ENCODE measurements around the gene CNTN4.

Gene CNTN4

DNA sequence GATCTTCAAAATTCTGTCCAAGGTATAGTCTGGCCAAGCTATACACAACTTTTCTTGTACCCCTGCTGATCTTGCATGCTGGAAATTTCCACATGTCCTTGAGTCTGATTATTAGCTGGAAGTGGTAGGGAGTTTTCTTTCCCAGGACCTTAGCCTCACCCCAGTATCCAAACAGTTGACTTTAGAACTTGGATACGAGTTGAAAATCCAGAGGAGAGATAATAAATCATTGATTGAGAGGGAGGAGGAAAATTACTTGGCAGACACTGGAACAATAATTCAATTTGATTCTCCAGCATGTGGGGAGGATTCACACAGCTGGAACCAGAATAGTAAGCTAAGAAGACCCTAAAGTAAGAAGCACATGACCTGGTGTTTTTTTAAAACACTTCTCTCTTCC, 895.1 kb downstream of the CNTN4 start:
- Histone ChIP-seq H3K4me1 (ENCODE audit: control insufficient read depth in 2 of 2, insufficient read depth in 1 of 2, low read depth in 1 of 2, low read length in 2 of 2) (no peaks in the 10 kb centered on the region), H3K27ac (replicated peaks; ENCODE audit: low read length) (no peak overlapping the region), H2BK5ac (ENCODE audit: low read length) (no peak overlapping the region), H2AFZ (ENCODE audit: low read length) (no peak overlapping the region), H3K9me3 (replicated peaks in 1 of 2; ENCODE audit: control insufficient read depth in 2 of 2, insufficient read depth in 1 of 2, low read depth in 1 of 2, low read length in 2 of 2) (no peaks in the 10 kb centered on the region), H3K18ac (ENCODE audit: low read length) (no peak overlapping the region), H3K36me3 (replicated peaks in 1 of 2; ENCODE audit: control insufficient read depth in 2 of 2, insufficient read depth in 2 of 2, low read length in 2 of 2) (no peaks in the 10 kb centered on the region), H2AK5ac (ENCODE audit: low read depth, low read length) (no peak overlapping the region), H3K79me1 (ENCODE audit: low read depth, low read length) (no peaks in the 10 kb centered on the region), H3K14ac (ENCODE audit: low read length) (no peak overlapping the region), H3K27me3 (ENCODE audit: control insufficient read depth in 3 of 3, insufficient read depth in 3 of 3, low read depth in 1 of 3, low read length in 3 of 3) (no peaks in the 10 kb centered on the region), H2BK120ac (ENCODE audit: low read depth, low read length) (no peak overlapping the region), H4K91ac (ENCODE audit: low read depth, low read length, poor library complexity) (no peak overlapping the region), H2BK15ac (ENCODE audit: low read length) (no peak overlapping the region), H2BK12ac (ENCODE audit: low read length) (no peak overlapping the region), H3K23ac (ENCODE audit: low read depth, low read length, poor library complexity) (no peak overlapping the region), H4K8ac (ENCODE audit: low read depth, low read length) (no peak overlapping the region), H3K4me2 (ENCODE audit: insufficient read depth, low read length, poor library complexity, severe bottlenecking) (no peak overlapping the region), H3K4ac (ENCODE audit: low read length) (no peak overlapping the region), H3K4me3 (ENCODE audit: low read length in 2 of 2) (no peak overlapping the region), H3K9ac (ENCODE audit: low read depth, low read length, poor library complexity) (no peak overlapping the region)
- WGBS, 2 donors (ENCODE audit: extremely low coverage in 2 of 2, insufficient read length in 2 of 2, insufficient replicate concordance in 1 of 2): no CpG with 5 or more reads among the region's 1 CpG
- no peak for DNase-seq (ENCODE audit: low spot score)

DNA sequence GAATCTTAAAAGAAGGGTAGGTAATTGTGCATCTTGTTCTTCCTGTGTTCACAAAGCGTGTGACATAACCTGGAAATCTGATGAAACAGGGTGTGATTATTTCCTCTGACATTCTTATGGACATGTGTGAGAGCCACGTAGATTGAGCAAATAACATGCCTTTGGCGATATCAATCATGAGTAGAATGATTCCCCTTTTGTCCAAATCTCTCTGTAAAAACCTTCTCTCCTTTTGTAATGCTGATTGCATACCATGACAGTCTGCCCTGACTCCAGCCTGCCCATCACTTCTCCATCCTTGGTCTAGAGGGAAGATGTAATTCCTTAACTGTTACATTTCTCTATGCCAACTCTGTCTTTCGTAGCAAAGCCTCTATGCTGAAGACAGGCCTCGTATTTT, 896.5 kb downstream of the CNTN4 start:
- Histone ChIP-seq H4K91ac (ENCODE audit: low read depth, low read length, poor library complexity) (no peak overlapping the region), H3K9ac (ENCODE audit: low read depth, low read length, poor library complexity) (no peak overlapping the region), H4K8ac (ENCODE audit: low read depth, low read length) (no peak overlapping the region), H3K27me3 (ENCODE audit: control insufficient read depth in 3 of 3, insufficient read depth in 3 of 3, low read depth in 1 of 3, low read length in 3 of 3) (no peaks in the 10 kb centered on the region), H2AFZ (ENCODE audit: low read length) (no peak overlapping the region), H3K14ac (ENCODE audit: low read length) (no peak overlapping the region), H3K36me3 (replicated peaks in 1 of 2; ENCODE audit: control insufficient read depth in 2 of 2, insufficient read depth in 2 of 2, low read length in 2 of 2) (no peaks in the 10 kb centered on the region), H3K4me2 (ENCODE audit: insufficient read depth, low read length, poor library complexity, severe bottlenecking) (no peak overlapping the region), H3K18ac (ENCODE audit: low read length) (no peak overlapping the region), H2BK15ac (ENCODE audit: low read length) (no peak overlapping the region), H2BK120ac (ENCODE audit: low read depth, low read length) (no peak overlapping the region), H3K4ac (ENCODE audit: low read length) (no peak overlapping the region), H2AK5ac (ENCODE audit: low read depth, low read length) (no peak overlapping the region), H3K27ac (replicated peaks; ENCODE audit: low read length) (no peak overlapping the region), H3K79me1 (ENCODE audit: low read depth, low read length) (no peaks in the 10 kb centered on the region), H2BK12ac (ENCODE audit: low read length) (no peak overlapping the region), H3K4me3 (ENCODE audit: low read length in 2 of 2) (no peak overlapping the region), H3K4me1 (ENCODE audit: control insufficient read depth in 2 of 2, insufficient read depth in 1 of 2, low read depth in 1 of 2, low read length in 2 of 2) (no peaks in the 10 kb centered on the region), H2BK5ac (ENCODE audit: low read length) (no peak overlapping the region), H3K9me3 (replicated peaks in 1 of 2; ENCODE audit: control insufficient read depth in 2 of 2, insufficient read depth in 1 of 2, low read depth in 1 of 2, low read length in 2 of 2) (no peaks in the 10 kb centered on the region), H3K23ac (ENCODE audit: low read depth, low read length, poor library complexity) (no peak overlapping the region)
- WGBS, 2 donors (ENCODE audit: extremely low coverage in 2 of 2, insufficient read length in 2 of 2, insufficient replicate concordance in 1 of 2): no CpG with 5 or more reads among the region's 5 CpGs
- DNase-seq (ENCODE audit: low spot score): no peak

DNA sequence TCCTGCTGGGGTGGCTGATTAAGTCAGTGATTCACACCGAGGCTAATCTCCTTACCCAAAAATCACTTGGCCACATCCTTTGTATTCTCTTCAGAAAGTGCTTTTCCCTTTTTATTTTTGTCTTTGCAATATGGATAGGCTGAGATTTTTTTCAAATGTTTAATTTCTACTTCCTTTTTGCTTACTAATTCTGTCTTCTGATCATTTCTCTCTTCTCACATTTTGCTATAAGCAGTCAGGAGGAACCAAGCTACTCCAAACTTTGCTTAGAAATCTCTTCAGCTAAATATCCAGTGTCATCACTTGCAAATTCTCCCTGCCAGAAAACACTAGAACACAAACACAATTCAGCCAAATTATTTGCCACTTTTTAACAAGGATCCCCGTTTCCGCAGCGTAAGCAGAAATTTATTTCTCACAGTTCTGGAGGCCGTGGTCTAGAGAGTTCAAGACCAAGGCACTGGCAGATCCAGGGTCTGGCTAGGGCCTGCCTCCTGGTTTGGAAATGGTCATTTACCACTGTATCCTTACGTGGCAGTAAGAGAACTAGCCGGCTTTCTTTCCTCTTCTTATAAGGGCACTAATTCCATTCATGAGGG, 906.6 kb downstream of the CNTN4 start:
- no peak overlapping the region for H4K91ac ChIP-seq (ENCODE audit: low read depth, low read length, poor library complexity)
- no peaks in the 10 kb centered on the region for H3K9me3 ChIP-seq (replicated peaks in 1 of 2; ENCODE audit: control insufficient read depth in 2 of 2, insufficient read depth in 1 of 2, low read depth in 1 of 2, low read length in 2 of 2)
- no peak overlapping the region for H3K23ac ChIP-seq (ENCODE audit: low read depth, low read length, poor library complexity)
- no peaks in the 10 kb centered on the region for H3K79me1 ChIP-seq (ENCODE audit: low read depth, low read length)
- H3K14ac ChIP-seq (ENCODE audit: low read length): no peak overlapping the region
- H2BK120ac ChIP-seq (ENCODE audit: low read depth, low read length): no peak overlapping the region
- no CpG with 5 or more reads among the region's 7 CpGs for WGBS, 2 donors (ENCODE audit: extremely low coverage in 2 of 2, insufficient read length in 2 of 2, insufficient replicate concordance in 1 of 2)
- no peak overlapping the region for H3K9ac ChIP-seq (ENCODE audit: low read depth, low read length, poor library complexity)
- H2AK5ac ChIP-seq (ENCODE audit: low read depth, low read length): no peak overlapping the region
- no peak overlapping the region for H3K4me2 ChIP-seq (ENCODE audit: insufficient read depth, low read length, poor library complexity, severe bottlenecking)
- H3K36me3 ChIP-seq (replicated peaks in 1 of 2; ENCODE audit: control insufficient read depth in 2 of 2, insufficient read depth in 2 of 2, low read length in 2 of 2): no peaks in the 10 kb centered on the region
- no peak overlapping the region for H3K27ac ChIP-seq (replicated peaks; ENCODE audit: low read length)
- DNase-seq (ENCODE audit: low spot score): no peak
- no peak overlapping the region for H3K4ac ChIP-seq (ENCODE audit: low read length)
- H3K27me3 ChIP-seq (ENCODE audit: control insufficient read depth in 3 of 3, insufficient read depth in 3 of 3, low read depth in 1 of 3, low read length in 3 of 3): peaks cover 0 to 2% (median 0%) of the 10 kb centered on the region in 3 experiments
- no peak overlapping the region for H2BK12ac ChIP-seq (ENCODE audit: low read length)
- H2BK15ac ChIP-seq (ENCODE audit: low read length): no peak overlapping the region
- H4K8ac ChIP-seq (ENCODE audit: low read depth, low read length): no peak overlapping the region
- no peak overlapping the region for H2BK5ac ChIP-seq (ENCODE audit: low read length)
- no peak overlapping the region for H3K18ac ChIP-seq (ENCODE audit: low read length)
- no peak overlapping the region for H2AFZ ChIP-seq (ENCODE audit: low read length)
- no peak overlapping the region for H3K4me3 ChIP-seq (ENCODE audit: low read length in 2 of 2)
- peaks cover 0 to 4% of the 10 kb centered on the region in 2 donors for H3K4me1 ChIP-seq (ENCODE audit: control insufficient read depth in 2 of 2, insufficient read depth in 1 of 2, low read depth in 1 of 2, low read length in 2 of 2)

DNA sequence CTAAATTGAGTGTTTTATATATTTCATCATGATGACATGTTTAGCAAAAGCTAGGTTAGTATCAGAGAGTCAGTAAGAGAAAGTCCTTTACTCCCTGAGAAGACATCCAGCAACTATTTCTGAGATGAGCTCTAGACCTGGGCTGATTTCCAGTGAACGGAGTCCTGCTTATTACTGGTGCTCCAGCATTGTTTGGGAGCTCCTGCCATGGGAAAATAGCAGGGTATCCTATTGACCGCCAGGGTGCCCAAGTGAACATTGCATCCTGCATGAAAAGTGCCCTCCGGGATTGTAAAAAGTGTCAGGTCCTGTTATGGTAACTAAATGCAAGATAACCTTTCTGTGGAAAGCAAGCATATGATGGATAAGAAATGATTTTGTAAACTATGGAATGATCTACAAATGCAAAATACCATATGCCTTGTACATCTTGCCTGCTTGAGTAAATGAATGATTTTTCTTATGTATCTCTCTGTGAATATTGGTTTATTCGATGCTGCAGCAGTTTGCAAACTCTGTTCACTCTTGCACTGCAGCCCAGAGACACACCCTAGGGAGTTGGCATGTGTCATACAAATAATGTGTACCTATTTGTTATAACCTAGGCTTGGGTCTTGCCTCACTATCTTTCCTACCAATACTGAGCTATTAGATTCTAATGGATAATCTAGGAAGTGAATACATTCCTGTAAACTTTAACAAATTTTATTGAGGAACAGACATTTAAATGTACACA, 914.8 kb downstream of the CNTN4 start:
- Histone ChIP-seq H4K91ac (ENCODE audit: low read depth, low read length, poor library complexity) (no peak overlapping the region), H3K9ac (ENCODE audit: low read depth, low read length, poor library complexity) (no peak overlapping the region), H3K27ac (replicated peaks; ENCODE audit: low read length) (no peak overlapping the region), H3K4me3 (ENCODE audit: low read length in 2 of 2) (no peak overlapping the region), H3K18ac (ENCODE audit: low read length) (no peak overlapping the region), H3K9me3 (replicated peaks in 1 of 2; ENCODE audit: control insufficient read depth in 2 of 2, insufficient read depth in 1 of 2, low read depth in 1 of 2, low read length in 2 of 2) (no peaks in the 10 kb centered on the region), H3K14ac (ENCODE audit: low read length) (no peak overlapping the region), H3K4ac (ENCODE audit: low read length) (no peak overlapping the region), H3K79me1 (ENCODE audit: low read depth, low read length) (no peaks in the 10 kb centered on the region), H2BK5ac (ENCODE audit: low read length) (no peak overlapping the region), H2BK120ac (ENCODE audit: low read depth, low read length) (no peak overlapping the region), H3K23ac (ENCODE audit: low read depth, low read length, poor library complexity) (no peak overlapping the region), H3K4me1 (ENCODE audit: control insufficient read depth in 2 of 2, insufficient read depth in 1 of 2, low read depth in 1 of 2, low read length in 2 of 2) (peaks cover 0 to 3% of the 10 kb centered on the region in 2 donors), H3K36me3 (replicated peaks in 1 of 2; ENCODE audit: control insufficient read depth in 2 of 2, insufficient read depth in 2 of 2, low read length in 2 of 2) (no peaks in the 10 kb centered on the region), H2AK5ac (ENCODE audit: low read depth, low read length) (no peak overlapping the region), H3K4me2 (ENCODE audit: insufficient read depth, low read length, poor library complexity, severe bottlenecking) (no peak overlapping the region), H2BK15ac (ENCODE audit: low read length) (no peak overlapping the region), H2BK12ac (ENCODE audit: low read length) (no peak overlapping the region), H2AFZ (ENCODE audit: low read length) (no peak overlapping the region), H3K27me3 (ENCODE audit: control insufficient read depth in 3 of 3, insufficient read depth in 3 of 3, low read depth in 1 of 3, low read length in 3 of 3) (peaks cover 0 to 5% (median 0%) of the 10 kb centered on the region in 3 experiments), H4K8ac (ENCODE audit: low read depth, low read length) (no peak overlapping the region)
- WGBS, 2 donors (ENCODE audit: extremely low coverage in 2 of 2, insufficient read length in 2 of 2, insufficient replicate concordance in 1 of 2): no CpG with 5 or more reads among the region's 4 CpGs
- no peak for DNase-seq (ENCODE audit: low spot score)

Data from neuronal stem cell (in vitro differentiated cells).